Type B pancreatic cell (in vitro differentiated cells): Measurements from ENCODE around the gene GNB3. TPM values are rescaled to one million over a fixed set of nuclear protein-coding genes. Genes with fewer than 3 reads are reported as not detected.

Source experiments
- DNase-seq: peaks from one replicate; pipeline ENCODE4 v3.0.0; 2021; ENCODE audit warnings: mixed read lengths; ENCODE audit not compliant: unreplicated experiment; ENCODE audit errors: extremely low spot score
- H3K27ac Mint-ChIP-seq: 2 replicates; pipeline ENCODE4 v1.8.0; 2021; ENCODE audit warnings: mild to moderate bottlenecking, mixed read lengths
- H3K27me3 Mint-ChIP-seq: 2 replicates; pipeline ENCODE4 v1.8.0; 2021; ENCODE audit warnings: mixed read lengths
- H3K36me3 Mint-ChIP-seq: 2 replicates; pipeline ENCODE4 v1.8.0; 2021; ENCODE audit warnings: mixed read lengths
- H3K4me1 Mint-ChIP-seq: one replicate; pipeline ENCODE4 v1.8.0; 2021; ENCODE audit warnings: mixed read lengths; ENCODE audit not compliant: unreplicated experiment
- H3K4me3 Mint-ChIP-seq: 2 replicates; pipeline ENCODE4 v1.8.0; 2021; ENCODE audit warnings: mild to moderate bottlenecking, mixed read lengths
- H3K9me3 Mint-ChIP-seq: 2 replicates; pipeline ENCODE4 v1.8.0; 2021; ENCODE audit warnings: mixed read lengths
- CTCF ChIP-seq: fragments of 200-600 bp; sonication (generic); conservative IDR thresholded peaks from 2 replicates; pipeline ENCODE4 v1.5.0; 2021; ENCODE audit warnings: antibody characterized with exemption, mild to moderate bottlenecking
- total RNA-seq: library from RNA; stranded (reverse); gene quantifications from 2 replicates; pipeline ENCODE4 v1.2.1, GENCODE V29; 2021; ENCODE audit warnings: low replicate concordance

Gene GNB3
- total RNA-seq, 1 donor from 2014 or later = 25.2 TPM

GRCh38 chr12:6840330-6840729, 395 bp upstream of the GNB3 start:
- H3K27ac Mint-ChIP-seq = no peak overlapping the region
- DNase-seq = no peak
- no peaks in the 10 kb centered on the region for H3K27me3 Mint-ChIP-seq
- no peaks in the 10 kb centered on the region for H3K4me1 Mint-ChIP-seq
- no peak for TF ChIP-seq CTCF
- no peaks in the 10 kb centered on the region for H3K9me3 Mint-ChIP-seq
- H3K36me3 Mint-ChIP-seq = peaks cover 28% of the 10 kb centered on the region
- H3K4me3 Mint-ChIP-seq = no peak overlapping the region

GRCh38 chr12:6842075-6842474, 1.4 kb downstream of the GNB3 start:
- Mint-ChIP-seq H3K4me3 (no peak overlapping the region), H3K27me3 (no peaks in the 10 kb centered on the region), H3K36me3 (peaks cover 27% of the 10 kb centered on the region), H3K4me1 (no peaks in the 10 kb centered on the region), H3K27ac (no peak overlapping the region), H3K9me3 (no peaks in the 10 kb centered on the region)
- no peak for TF ChIP-seq CTCF
- DNase-seq = no peak

- H3K4me1 Mint-ChIP-seq = no peaks in the 10 kb centered on the region
- no peak overlapping the region for H3K4me3 Mint-ChIP-seq
- no peaks in the 10 kb centered on the region for H3K9me3 Mint-ChIP-seq
- peaks cover 30% of the 10 kb centered on the region for H3K36me3 Mint-ChIP-seq
- no peak overlapping the region for H3K27ac Mint-ChIP-seq
- no peak for DNase-seq
- H3K27me3 Mint-ChIP-seq = no peaks in the 10 kb centered on the region
- TF ChIP-seq CTCF = no peak
Measured at GRCh38 chr12:6843118-6843902, 2.6 kb downstream of the GNB3 start.

GRCh38 chr12:6845395-6845794, 4.7 kb downstream of the GNB3 start:
- H3K4me1 Mint-ChIP-seq = no peaks in the 10 kb centered on the region
- no peaks in the 10 kb centered on the region for H3K9me3 Mint-ChIP-seq
- H3K4me3 Mint-ChIP-seq = no peak overlapping the region
- DNase-seq = no peak
- TF ChIP-seq CTCF = no peak
- H3K27ac Mint-ChIP-seq = no peak overlapping the region
- no peaks in the 10 kb centered on the region for H3K27me3 Mint-ChIP-seq
- peaks cover 28% of the 10 kb centered on the region for H3K36me3 Mint-ChIP-seq

GRCh38 chr12:6846316-6846869, 5.7 kb downstream of the GNB3 start:
- Mint-ChIP-seq H3K9me3 (no peaks in the 10 kb centered on the region), H3K36me3 (peaks cover 32% of the 10 kb centered on the region), H3K4me3 (no peak overlapping the region), H3K27me3 (peaks cover 2% of the 10 kb centered on the region), H3K4me1 (peaks cover 4% of the 10 kb centered on the region), H3K27ac (no peak overlapping the region)
- no peak for TF ChIP-seq CTCF
- DNase-seq = no peak
